ENCODE measurements around the gene HMG20A. TPM values are rescaled to one million over a fixed set of nuclear protein-coding genes. Genes with fewer than 3 reads are reported as not detected.

The HMG20A gene
- total RNA-seq, 1 experiment from 2014 or later: 54.0 TPM

DNA sequence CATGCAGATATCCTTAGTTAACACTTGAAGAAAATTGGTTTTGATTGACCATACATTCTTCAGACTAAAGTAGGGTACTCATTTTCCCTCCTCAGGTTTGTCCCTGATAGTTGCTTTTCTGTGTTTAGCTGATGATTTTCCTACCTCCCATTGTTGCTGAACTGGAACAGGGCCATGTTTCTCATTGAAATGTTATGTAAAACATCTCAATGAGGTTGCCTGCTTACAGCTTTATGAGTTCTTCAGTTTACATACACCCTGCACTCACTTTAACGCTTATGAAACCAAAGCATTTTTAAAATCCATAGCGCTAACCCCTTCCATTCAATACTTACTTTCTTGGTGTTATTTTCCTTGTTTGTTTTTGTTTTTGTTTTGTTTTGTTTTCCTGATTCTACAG is 61.9 kb downstream of the HMG20A start:
- no TSS peak for BruUV-seq (replicated peaks)
- in situ Hi-C loops (cut with HindIII; ENCODE audit: low pct_unique_long_range_greater_than_20kb, low sequenced_read_pairs): no loop called here
- intact Hi-C loops (cut with micrococcal nuclease; ENCODE audit: unreplicated experiment): no loop called here
- Histone ChIP-seq H3K36me3 (ENCODE audit: control insufficient read depth, insufficient read depth, low read length) (peaks cover 13% of the 10 kb centered on the region), H3K4me1 (ENCODE audit: control insufficient read depth, insufficient read depth, low read length) (peaks cover 36% of the 10 kb centered on the region), H3K4me3 (ENCODE audit: low read depth in 2 of 2, low read length in 2 of 2) (no peak overlapping the region), H3K9me3 (ENCODE audit: control insufficient read depth, insufficient read depth, low read depth, low read length) (no peaks in the 10 kb centered on the region), H3K27me3 (ENCODE audit: control insufficient read depth, insufficient read depth, low read length) (no peaks in the 10 kb centered on the region), H3K27ac (ENCODE audit: low read length) (peak overlapping the region; percentile 41)
- ATAC-seq (peak; percentile 73; the same call in 1 of the 2 replicates), DNase-seq (ENCODE audit: low read depth, low spot score) (peak; percentile 17)
- CTCF ChIA-PET: no interaction called here
- POLR2A ChIA-PET: no interaction called here
- TF ChIP-seq SIN3A (IDR thresholded peaks at IDR 0.05; ENCODE audit: borderline replicate concordance, insufficient read depth, low read depth, low read length): no peak
- TF ChIP-seq TCF7L2 (IDR thresholded peaks at IDR 0.05; ENCODE audit: low read depth, low read length): no peak
- TF ChIP-seq, protein P1, sequence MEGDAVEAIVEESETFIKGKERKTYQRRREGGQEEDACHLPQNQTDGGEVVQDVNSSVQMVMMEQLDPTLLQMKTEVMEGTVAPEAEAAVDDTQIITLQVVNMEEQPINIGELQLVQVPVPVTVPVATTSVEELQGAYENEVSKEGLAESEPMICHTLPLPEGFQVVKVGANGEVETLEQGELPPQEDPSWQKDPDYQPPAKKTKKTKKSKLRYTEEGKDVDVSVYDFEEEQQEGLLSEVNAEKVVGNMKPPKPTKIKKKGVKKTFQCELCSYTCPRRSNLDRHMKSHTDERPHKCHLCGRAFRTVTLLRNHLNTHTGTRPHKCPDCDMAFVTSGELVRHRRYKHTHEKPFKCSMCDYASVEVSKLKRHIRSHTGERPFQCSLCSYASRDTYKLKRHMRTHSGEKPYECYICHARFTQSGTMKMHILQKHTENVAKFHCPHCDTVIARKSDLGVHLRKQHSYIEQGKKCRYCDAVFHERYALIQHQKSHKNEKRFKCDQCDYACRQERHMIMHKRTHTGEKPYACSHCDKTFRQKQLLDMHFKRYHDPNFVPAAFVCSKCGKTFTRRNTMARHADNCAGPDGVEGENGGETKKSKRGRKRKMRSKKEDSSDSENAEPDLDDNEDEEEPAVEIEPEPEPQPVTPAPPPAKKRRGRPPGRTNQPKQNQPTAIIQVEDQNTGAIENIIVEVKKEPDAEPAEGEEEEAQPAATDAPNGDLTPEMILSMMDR (IDR thresholded peaks at IDR 0.05): no peak
- TF ChIP-seq, protein P2, sequence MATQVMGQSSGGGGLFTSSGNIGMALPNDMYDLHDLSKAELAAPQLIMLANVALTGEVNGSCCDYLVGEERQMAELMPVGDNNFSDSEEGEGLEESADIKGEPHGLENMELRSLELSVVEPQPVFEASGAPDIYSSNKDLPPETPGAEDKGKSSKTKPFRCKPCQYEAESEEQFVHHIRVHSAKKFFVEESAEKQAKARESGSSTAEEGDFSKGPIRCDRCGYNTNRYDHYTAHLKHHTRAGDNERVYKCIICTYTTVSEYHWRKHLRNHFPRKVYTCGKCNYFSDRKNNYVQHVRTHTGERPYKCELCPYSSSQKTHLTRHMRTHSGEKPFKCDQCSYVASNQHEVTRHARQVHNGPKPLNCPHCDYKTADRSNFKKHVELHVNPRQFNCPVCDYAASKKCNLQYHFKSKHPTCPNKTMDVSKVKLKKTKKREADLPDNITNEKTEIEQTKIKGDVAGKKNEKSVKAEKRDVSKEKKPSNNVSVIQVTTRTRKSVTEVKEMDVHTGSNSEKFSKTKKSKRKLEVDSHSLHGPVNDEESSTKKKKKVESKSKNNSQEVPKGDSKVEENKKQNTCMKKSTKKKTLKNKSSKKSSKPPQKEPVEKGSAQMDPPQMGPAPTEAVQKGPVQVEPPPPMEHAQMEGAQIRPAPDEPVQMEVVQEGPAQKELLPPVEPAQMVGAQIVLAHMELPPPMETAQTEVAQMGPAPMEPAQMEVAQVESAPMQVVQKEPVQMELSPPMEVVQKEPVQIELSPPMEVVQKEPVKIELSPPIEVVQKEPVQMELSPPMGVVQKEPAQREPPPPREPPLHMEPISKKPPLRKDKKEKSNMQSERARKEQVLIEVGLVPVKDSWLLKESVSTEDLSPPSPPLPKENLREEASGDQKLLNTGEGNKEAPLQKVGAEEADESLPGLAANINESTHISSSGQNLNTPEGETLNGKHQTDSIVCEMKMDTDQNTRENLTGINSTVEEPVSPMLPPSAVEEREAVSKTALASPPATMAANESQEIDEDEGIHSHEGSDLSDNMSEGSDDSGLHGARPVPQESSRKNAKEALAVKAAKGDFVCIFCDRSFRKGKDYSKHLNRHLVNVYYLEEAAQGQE (IDR thresholded peaks at IDR 0.05; ENCODE audit: insufficient read depth in 1 of 2, low read depth in 2 of 2, low read length in 1 of 2): no peak
- no peak for TF ChIP-seq POLR2AphosphoS5 (IDR thresholded peaks at IDR 0.05; ENCODE audit: low read depth, low read length)

DNA sequence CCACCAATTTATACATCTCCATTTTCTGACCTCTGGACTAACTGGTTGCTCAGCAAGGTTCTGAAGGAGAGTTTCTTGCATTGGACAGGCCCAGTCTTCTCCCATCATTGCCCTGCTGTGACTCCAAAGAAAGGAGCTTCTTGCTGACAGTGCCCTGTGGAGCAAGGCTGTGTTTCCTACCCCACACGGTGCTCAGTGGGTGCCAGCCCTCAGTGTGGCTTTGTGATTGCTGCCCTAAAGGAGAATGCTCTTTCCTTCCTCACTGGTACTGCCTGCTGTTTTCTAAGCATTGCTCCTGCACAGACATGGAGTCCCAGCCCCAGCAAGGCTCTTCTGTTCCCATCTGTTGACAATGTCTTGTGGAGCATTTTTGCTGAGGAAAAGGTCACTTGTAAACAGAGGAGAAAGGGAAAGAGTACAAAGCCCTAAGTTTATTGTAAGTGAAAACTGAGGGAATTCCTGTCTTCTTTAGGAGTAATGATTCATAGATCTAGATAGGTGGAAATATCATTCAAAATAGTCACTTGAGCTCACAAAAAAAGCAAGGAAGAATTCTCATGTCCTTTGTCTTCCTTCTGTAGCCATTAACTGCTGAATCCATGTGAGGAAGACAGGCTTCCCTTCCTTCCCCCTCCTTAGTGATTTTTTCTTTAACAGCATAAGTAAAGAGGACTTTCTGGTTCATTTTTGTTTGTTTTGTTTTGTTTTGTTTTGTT is 62.9 kb downstream of the HMG20A start:
- TF ChIP-seq POLR2AphosphoS5 (IDR thresholded peaks at IDR 0.05; ENCODE audit: low read depth, low read length): no peak
- TF ChIP-seq, protein P1 (IDR thresholded peaks at IDR 0.05): no peak
- TF ChIP-seq, protein P2 (IDR thresholded peaks at IDR 0.05; ENCODE audit: insufficient read depth in 1 of 2, low read depth in 2 of 2, low read length in 1 of 2): no peak
- TF ChIP-seq SIN3A (IDR thresholded peaks at IDR 0.05; ENCODE audit: borderline replicate concordance, insufficient read depth, low read depth, low read length): no peak
- no peak for TF ChIP-seq TCF7L2 (IDR thresholded peaks at IDR 0.05; ENCODE audit: low read depth, low read length)
- Histone ChIP-seq H3K4me1 (ENCODE audit: control insufficient read depth, insufficient read depth, low read length) (peaks cover 38% of the 10 kb centered on the region), H3K36me3 (ENCODE audit: control insufficient read depth, insufficient read depth, low read length) (peaks cover 10% of the 10 kb centered on the region), H3K27me3 (ENCODE audit: control insufficient read depth, insufficient read depth, low read length) (no peaks in the 10 kb centered on the region), H3K27ac (ENCODE audit: low read length) (peak overlapping the region; percentile 18; the same call in 1 of the 2 replicates), H3K9me3 (ENCODE audit: control insufficient read depth, insufficient read depth, low read depth, low read length) (no peaks in the 10 kb centered on the region), H3K4me3 (ENCODE audit: low read depth in 2 of 2, low read length in 2 of 2) (no peak overlapping the region)
- DNase-seq (ENCODE audit: low read depth, low spot score) (no peak), ATAC-seq (no peak)
- no TSS peak for BruUV-seq (replicated peaks)
- ChIA-PET CTCF (no interaction called here), POLR2A (interaction anchor here (0.5 kb wide), 1 partner anchor 51 kb away, joined by 3 read pairs; no protein-coding TSS in a partner anchor)
- in situ Hi-C loops (cut with HindIII; ENCODE audit: low pct_unique_long_range_greater_than_20kb, low sequenced_read_pairs) (no loop called here), intact Hi-C loops (cut with micrococcal nuclease; ENCODE audit: unreplicated experiment) (no loop called here)

Data from Panc1 (cell line).